GM19467 (cell line): ENCODE results near the gene MYBPHL.

Experiments
- ATAC-seq: cut with Tn5 transposase; IDR thresholded peaks from one replicate; pipeline ENCODE4 v1.9.1; 2021; ENCODE audit warnings: mild to moderate bottlenecking, moderate library complexity; ENCODE audit not compliant: unreplicated experiment

MYBPHL gene

DNA sequence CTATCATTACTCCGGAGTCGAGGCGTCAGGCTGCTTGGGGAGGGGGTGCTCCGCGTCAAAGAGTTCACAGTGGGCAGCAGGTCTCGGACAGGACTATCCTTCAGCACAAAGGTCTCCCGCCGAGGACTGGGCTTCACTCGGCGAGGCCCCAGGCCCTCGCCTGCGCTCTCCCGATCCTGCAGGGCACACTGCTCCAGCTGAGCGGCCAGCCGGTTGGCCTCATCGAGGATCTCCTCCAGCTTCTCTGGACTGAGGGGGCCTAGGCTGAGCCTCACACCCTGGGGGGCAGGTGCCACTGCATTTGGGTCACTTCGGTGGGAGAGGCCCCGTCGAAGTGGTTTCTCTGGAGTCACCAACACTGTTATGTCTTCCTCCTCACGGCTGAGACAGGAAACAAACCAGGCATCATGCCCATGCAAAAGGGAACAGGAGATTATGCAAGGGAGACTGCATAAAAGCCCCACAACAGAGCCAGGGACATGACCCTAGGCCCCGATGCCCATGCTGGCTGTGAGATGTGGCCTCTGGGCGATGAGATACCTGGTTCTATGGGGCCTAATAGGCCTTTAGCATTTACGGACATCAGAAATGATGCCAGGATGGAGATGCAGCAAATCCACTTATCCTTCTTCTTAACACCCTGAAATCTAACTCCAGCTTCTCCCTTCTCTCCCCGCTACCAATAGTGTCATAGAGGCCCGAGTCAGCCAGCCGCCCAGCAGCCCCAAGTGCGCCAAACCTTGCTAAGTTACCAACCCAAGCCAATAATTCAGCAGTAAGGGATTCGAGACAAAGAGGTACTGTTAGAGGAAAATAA lies 24.9 kb downstream of the MYBPHL start:
- ATAC-seq: no peak

DNA sequence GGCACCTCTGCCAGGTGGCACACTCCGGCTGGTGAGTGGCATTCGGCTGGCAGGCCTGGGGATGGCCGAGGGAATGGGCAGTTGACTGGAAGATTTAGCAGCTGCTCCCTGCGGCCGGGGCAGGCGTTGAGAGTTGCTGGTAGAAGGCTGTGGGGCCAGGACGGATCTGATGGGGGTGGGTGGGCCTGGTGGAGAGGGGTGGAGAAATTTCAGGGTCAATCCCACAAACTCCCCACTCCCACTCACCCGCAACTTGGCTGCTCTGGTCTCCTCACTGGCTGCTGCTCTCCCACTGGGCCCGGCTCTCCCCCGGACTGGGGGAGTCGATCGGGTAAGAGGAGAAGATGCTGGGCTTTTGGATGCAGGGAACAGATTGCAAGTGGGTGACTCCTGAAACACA lies 25.9 kb downstream of the MYBPHL start:
- no peak for ATAC-seq

DNA sequence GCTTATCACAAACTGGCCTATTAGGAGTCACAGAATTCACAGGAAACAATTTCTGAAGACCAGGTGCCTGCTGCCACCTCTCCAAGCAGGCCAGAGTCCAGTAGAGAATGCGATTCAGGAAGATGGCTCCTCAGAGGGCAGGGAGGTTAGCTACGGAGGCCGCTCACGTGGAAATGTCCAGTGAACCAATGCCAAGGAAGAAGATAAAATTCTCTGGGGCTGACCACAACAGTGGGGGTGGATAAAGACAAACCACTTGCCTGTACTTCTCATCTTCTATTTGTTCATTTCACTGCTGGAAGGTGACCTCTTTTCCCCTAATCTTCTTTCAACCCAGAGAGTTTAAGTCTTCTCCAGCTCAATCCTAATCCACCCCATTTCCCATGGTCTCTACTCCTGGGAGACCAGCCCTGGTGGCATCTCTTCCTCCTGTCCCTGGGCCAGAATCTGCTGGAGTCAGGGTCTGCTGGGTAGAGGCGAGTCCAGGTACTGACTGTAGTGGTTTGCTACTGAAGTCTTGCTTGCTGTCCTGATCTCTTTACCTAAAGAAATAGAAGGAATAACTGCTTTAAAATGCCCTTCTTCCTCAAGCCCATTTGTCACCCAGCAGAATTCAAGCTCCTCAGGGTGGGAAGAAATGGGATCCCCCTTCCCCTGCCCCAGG lies 27.1 kb downstream of the MYBPHL start:
- ATAC-seq: no peak

DNA sequence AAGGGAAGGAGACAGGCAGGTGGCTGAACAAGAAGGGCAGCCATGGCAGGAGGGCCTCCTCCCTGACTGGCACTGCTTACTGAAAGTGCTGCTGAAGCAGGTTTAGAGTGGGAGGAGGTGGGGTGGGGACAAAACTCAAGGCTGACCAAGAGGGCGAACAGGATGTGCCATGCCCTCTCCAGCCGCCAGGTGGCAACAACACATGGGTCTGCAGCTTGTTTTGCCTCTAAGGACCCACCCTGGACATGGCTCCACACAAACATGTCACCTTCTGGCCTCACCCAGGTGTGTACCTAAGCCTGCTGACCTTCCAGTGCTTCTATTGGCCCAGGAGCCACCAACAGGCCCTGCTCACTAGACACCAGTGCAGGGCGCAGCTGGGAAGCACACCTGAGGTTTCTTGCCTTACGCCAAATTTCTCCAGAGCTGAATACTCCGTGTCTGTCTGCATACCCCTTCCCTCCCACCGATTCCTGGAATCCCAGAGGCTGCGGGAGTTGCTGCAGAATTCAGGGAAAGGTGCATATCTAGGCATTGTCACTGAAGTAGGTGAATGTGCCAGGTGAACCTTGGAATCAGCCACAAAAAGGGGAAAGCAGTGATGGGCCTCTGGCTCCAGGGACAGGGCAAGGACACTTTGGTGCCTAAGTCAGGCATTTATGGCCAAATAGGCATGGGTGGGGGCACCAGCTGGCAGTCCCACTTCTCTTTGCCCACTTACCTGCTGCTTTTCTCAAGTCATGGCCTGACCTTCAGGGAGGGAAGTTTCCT lies 29.2 kb downstream of the MYBPHL start:
- ATAC-seq: peak; percentile 82

DNA sequence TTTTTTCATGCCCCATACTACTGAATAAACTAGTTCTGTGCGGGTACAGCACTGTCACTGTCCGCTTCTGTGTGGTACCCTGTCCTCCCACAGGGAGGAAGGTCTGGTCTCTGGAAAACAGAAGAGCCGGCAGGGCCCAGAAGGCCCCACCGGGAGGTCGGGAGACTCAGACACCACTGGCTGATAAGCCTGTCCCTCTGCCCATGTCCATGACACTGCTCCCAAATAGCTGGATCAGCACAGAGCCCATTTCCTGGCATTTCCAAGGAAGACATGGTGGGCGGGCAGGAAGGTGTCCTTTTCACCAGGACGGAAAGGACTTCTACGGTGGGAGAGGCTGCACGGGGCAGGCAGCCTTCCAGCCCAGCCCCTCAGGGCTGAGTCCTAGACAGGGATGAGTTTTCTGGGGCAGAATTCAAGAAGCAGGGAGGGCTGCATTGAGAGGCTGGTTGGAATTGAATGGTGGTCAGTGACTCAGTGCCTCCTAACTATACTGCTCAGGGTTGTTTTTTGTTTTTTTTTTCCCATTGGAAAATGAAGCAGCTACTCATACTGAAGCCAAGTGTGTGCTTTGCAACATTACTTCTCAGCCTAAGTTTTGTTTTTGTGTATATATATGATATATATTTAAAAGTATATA lies 31.0 kb downstream of the MYBPHL start:
- no peak for ATAC-seq

DNA sequence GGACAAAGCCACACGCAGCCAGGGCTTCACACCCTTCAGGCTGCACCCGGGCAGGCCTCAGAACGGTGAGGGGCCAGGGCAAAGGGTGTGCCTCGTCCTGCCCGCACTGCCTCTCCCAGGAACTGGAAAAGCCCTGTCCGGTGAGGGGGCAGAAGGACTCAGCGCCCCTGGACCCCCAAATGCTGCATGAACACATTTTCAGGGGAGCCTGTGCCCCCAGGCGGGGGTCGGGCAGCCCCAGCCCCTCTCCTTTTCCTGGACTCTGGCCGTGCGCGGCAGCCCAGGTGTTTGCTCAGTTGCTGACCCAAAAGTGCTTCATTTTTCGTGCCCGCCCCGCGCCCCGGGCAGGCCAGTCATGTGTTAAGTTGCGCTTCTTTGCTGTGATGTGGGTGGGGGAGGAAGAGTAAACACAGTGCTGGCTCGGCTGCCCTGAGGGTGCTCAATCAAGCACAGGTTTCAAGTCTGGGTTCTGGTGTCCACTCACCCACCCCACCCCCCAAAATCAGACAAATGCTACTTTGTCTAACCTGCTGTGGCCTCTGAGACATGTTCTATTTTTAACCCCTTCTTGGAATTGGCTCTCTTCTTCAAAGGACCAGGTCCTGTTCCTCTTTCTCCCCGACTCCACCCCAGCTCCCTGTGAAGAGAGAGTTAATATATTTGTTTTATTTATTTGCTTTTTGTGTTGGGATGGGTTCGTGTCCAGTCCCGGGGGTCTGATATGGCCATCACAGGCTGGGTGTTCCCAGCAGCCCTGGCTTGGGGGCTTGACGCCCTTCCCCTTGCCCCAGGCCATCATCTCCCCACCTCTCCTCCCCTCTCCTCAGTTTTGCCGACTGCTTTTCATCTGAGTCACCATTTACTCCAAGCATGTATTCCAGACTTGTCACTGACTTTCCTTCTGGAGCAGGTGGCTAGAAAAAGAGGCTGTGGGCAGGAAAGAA lies 32.0 kb downstream of the MYBPHL start:
- no peak for ATAC-seq

DNA sequence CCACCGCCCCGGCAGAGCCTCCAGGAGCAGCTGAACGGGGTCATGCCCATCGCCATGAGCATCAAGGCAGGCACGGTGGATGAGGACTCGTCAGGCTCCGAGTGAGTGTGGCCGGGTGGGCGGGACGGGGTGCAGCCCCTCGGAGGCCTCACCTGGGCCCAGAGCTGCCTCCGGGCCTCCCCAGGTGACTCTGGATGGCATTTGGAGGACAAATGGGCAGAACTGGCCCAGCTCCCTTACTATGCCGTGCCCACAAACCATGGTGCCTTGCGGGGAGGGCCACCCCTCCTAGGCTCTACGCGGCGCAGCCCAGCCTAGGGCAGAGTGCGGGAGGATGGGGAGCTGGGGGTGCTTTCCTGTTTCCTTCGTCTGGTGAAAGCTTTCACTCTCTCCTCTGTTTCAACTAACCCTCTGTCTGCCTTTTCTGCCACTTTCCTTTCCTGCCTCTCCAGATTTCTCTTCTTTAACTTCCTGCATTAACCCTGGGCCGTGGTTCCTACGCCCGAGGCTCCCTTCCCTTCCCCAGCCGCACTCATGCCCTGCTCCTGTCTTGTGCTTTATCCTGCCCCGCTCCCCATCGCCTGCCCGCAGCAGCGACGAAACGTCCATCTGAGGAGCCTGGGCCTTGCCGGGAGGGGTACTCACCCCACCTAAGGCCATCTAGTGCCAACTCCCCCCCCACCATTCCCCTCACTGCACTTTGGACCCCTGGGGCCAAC lies 33.1 kb downstream of the MYBPHL start:
- ATAC-seq: no peak

DNA sequence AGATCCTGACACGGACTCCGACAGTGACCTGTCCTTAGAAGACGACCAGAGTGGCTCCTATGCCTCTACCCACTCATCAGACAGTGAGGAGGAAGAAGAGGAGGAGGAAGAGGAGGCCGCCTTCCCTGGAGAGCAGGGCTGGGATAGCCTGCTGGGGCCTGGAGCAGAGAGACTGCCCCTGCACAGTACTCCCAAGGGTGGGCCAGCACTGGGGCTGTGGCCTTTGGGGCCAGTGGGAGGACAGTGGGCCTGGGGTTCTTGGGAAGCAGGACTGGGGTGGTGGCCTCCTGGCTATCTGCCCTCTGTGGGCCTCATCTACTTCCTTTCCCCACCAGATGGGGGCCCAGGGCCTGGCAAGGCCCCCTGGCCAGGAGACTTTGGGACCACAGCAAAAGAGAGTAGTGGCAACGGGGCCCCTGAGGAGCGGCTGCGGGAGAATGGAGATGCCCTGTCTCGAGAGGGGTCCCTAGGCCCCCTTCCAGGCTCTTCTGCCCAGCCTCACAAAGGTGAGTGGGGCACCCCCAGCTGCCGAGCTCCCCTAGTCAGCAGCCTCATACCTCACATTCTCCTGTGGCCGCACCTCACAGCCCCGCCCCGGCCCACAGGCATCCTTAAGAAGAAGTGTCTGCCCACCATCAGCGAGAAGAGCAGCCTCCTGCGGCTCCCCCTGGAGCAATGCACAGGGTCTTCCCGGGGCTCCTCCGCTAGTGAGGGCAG lies 33.8 kb downstream of the MYBPHL start:
- ATAC-seq: no peak

DNA sequence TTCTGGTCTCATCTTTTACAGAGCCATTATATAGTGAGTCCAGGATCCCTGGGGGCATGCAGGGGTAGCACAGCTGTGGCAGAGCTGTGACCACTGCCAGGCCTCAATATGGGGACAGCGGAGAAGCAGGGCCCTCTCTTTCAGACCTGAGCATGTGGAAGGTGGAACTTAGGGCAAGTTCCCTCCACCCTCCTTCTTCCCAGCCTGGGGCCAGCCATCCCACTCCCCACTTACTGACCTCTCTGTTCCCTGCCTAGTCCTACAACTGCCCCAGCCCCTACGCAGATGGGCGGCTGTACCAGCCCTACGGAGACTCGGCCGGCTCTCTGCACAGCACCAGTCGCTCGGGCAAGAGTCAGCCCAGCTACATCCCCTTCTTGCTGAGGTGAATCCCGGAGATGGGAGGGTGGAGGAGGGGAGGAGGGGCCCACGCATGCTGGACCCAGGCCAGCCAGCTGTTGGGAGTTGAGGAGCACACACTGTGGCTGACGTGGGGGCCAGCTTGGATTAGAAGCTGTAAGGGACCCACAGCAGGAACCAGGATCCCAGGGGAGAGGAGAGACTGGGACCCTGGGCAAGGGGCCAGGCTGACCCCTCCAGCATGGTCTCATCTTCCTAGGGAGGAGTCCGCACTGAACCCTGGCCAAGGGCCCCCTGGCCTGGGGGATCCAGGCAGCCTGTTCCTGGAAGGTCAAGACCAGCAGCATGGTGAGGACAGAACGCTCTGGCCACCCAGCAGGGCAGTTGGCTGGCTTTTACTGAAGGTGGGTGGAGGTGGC lies 34.6 kb downstream of the MYBPHL start:
- ATAC-seq: no peak

DNA sequence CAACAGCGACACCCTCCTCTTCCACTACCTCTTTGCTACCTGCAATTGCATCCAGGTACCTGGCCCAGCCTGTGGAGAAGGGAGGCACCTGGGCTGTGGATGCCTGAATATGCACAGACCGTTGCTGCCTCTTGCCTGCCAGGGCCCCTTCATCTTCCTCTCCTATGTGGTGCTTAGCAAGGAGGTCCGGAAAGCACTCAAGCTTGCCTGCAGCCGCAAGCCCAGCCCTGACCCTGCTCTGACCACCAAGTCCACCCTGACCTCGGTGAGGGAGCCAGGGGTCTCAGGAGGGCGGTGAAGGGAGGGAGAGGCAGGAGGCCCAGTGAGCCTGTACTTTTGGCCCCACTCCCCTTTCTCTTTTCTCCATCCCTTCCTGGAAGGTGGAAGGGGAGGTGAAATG lies 35.4 kb downstream of the MYBPHL start:
- no peak for ATAC-seq

DNA sequence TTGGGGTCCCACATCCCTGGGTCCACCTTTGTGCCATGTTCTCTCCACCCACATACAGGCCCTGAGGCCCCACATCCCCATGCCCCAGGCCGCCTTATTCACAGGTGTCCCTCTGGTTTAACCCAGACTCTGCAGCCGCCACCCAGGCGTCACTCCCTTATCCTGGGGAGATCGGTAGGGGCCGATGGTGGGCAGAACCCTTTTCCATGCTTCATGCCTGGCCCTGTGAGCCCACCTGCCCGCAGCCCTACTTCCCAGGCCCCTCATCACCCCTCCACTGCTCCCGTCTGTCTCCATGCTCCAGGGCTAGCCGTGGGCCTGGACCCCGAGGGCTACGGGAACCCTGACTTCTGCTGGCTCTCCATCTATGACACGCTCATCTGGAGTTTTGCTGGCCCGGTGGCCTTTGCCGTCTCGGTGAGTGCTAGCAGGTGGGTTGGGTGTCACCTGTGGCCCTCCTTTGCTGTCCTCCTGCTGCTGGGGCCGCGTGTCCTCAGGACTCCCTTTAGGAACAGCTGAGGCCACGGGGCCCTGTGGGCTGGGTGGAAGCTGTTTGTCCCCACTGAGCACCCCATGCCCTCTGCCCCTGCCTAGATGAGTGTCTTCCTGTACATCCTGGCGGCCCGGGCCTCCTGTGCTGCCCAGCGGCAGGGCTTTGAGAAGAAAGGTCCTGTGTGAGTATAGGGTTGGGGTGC lies 36.0 kb downstream of the MYBPHL start:
- no peak for ATAC-seq

DNA sequence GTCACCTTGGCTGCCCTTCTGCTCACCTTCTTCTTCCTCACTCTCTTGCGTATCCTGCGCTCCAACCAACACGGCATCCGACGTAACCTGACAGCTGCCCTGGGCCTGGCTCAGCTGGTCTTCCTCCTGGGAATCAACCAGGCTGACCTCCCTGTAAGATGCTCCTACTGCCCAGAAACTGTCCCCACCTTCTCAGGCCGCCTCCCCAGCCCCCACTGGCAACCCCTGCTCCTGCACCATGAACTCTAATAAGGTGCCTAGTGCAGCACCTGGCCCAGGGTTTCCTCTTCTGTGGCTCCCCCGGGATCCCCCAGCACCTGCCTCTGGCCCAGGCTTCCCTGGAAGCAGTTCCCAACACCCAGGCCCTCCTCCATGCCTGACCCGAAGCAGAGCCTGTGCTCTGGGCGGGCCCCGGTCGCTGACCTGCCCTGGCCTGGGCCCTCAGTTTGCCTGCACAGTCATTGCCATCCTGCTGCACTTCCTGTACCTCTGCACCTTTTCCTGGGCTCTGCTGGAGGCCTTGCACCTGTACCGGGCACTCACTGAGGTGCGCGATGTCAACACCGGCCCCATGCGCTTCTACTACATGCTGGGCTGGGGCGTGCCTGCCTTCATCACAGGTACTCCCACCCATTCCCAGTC lies 36.7 kb downstream of the MYBPHL start:
- ATAC-seq: no peak

DNA sequence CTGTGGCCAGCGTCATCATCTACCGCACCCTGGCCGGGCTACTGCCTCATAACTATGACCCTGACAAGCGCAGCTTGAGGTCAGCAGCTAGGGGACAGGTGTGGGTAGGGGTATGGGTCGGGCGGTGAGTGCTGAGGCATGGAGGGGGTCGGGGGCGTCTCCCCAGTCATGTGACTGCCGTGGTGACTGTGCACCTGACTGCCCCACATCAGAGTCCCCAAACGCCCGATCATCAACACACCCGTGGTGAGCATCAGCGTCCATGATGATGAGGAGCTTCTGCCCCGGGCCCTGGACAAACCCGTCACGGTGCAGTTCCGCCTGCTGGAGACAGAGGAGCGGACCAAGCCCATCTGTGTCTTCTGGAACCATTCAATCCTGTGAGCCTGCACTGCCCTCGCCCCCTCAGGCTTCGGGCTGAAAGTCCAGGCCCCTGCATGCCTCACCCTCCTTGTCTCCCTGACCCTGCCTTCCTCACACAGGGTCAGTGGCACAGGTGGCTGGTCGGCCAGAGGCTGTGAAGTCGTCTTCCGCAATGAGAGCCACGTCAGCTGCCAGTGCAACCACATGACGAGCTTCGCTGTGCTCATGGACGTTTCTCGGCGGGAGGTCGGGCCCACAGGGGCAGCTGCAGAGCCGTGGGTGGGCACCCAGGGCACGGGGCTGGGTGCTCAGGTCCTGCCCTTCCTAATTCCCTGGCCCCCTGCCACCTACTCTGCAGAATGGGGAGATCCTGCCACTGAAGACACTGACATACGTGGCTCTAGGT lies 37.4 kb downstream of the MYBPHL start:
- no peak for ATAC-seq

DNA sequence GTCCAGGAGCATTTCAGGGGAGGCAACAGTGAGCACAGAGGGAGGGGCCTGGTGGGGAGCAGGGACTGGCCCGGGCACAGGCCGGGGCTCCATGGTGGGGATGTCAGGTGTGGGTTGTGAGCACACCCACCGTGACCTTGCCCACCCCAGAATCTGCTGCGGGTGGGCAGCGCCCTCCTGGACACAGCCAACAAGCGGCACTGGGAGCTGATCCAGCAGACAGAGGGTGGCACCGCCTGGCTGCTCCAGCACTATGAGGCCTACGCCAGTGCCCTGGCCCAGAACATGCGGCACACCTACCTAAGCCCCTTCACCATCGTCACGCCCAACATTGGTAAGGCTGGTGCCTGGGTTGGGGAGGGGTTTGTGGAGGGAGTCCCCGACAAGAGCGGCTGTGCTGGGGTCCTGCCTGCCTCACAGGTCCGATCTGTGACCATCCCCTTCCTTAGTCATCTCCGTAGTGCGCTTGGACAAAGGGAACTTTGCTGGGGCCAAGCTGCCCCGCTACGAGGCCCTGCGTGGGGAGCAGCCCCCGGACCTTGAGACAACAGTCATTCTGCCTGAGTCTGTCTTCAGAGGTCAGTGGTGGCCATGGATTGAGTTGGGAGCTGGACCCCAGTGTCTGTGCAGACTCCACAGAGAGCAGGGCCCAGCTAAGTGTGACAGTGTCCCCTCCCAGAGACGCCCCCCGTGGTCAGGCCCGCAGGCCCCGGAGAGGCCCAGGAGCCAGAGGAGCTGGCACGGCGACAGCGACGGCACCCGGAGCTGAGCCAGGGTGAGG lies 38.2 kb downstream of the MYBPHL start:
- no peak for ATAC-seq

DNA sequence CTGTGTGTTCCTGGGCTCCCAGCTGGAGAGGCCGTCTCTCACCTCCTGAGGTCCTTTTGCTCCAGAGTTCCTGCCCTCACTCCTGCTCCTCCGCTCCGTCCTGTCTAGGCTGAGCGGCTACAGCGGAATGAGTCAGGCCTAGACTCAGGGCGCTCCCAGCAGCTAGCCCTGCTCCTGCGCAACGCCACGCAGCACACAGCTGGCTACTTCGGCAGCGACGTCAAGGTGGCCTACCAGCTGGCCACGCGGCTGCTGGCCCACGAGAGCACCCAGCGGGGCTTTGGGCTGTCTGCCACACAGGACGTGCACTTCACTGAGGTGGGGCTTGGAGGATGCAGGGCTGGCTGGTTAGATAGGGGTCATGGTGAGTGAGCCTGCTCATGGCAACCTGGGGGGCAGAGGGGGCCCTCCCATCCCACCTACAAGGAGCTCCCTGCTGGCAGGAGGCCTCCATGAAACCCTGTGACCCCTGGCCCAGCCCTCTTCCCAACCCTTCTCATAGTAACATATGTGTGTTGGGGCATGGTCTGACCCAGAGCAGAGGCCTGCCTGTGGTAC lies 39.0 kb downstream of the MYBPHL start:
- no peak for ATAC-seq
